ENCODE results near the gene ACAD8. TPM values are rescaled to one million over a fixed set of nuclear protein-coding genes. Genes with fewer than 3 reads are reported as not detected.

Gene ACAD8
- total RNA-seq, 1 experiment from 2014 or later, result 18.9 TPM

- H3K9me3 Mint-ChIP-seq (ENCODE audit: unreplicated experiment), result no peaks in the 10 kb centered on the region
- no TSS peak for BruUV-seq (replicated peaks)
- TF ChIP-seq CTCF (IDR thresholded peaks at IDR 0.05; ENCODE audit: unreplicated experiment), result no peak
- POLR2A ChIA-PET, result no interaction called here
- no peak overlapping the region for H3K27ac Mint-ChIP-seq (ENCODE audit: low read depth, unreplicated experiment)
- peaks cover 19% of the 10 kb centered on the region for H3K27me3 Mint-ChIP-seq (ENCODE audit: insufficient read depth, unreplicated experiment)
- no peak for DNase-seq (ENCODE audit: unreplicated experiment)
- H3K36me3 Mint-ChIP-seq (ENCODE audit: insufficient read depth, unreplicated experiment), result no peaks in the 10 kb centered on the region
- intact Hi-C loops (cut with micrococcal nuclease), result no loop called here
- CTCF ChIA-PET, result no interaction called here
- H3K4me3 Mint-ChIP-seq (ENCODE audit: unreplicated experiment), result no peak overlapping the region
- no peaks in the 10 kb centered on the region for H3K4me1 Mint-ChIP-seq (ENCODE audit: insufficient read depth, unreplicated experiment)
These were observed 37.3 kb downstream of the ACAD8 start for GRCh38 chr11:134290646-134291045.

- Mint-ChIP-seq H3K4me1 (ENCODE audit: insufficient read depth, unreplicated experiment) (no peaks in the 10 kb centered on the region), H3K36me3 (ENCODE audit: insufficient read depth, unreplicated experiment) (no peaks in the 10 kb centered on the region), H3K27ac (ENCODE audit: low read depth, unreplicated experiment) (no peak overlapping the region), H3K4me3 (ENCODE audit: unreplicated experiment) (no peak overlapping the region), H3K9me3 (ENCODE audit: unreplicated experiment) (no peaks in the 10 kb centered on the region), H3K27me3 (ENCODE audit: insufficient read depth, unreplicated experiment) (peaks cover 23% of the 10 kb centered on the region)
- DNase-seq (ENCODE audit: unreplicated experiment), result no peak
- TF ChIP-seq CTCF (IDR thresholded peaks at IDR 0.05; ENCODE audit: unreplicated experiment), result no peak
- intact Hi-C loops (cut with micrococcal nuclease), result no loop called here
- BruUV-seq (replicated peaks), result no TSS peak
- POLR2A ChIA-PET, result no interaction called here
- CTCF ChIA-PET, result interaction anchor here (0.6 kb wide), 1 partner anchor 24 kb away, joined by 3 read pairs; no protein-coding TSS in a partner anchor
These were observed 37.8 kb downstream of the ACAD8 start for GRCh38 chr11:134291196-134291595.

GRCh38 chr11:134292661-134293060 is 39.3 kb downstream of the ACAD8 start:
- Mint-ChIP-seq H3K27me3 (ENCODE audit: insufficient read depth, unreplicated experiment) (peaks cover 23% of the 10 kb centered on the region), H3K36me3 (ENCODE audit: insufficient read depth, unreplicated experiment) (no peaks in the 10 kb centered on the region), H3K4me3 (ENCODE audit: unreplicated experiment) (no peak overlapping the region), H3K4me1 (ENCODE audit: insufficient read depth, unreplicated experiment) (no peaks in the 10 kb centered on the region), H3K27ac (ENCODE audit: low read depth, unreplicated experiment) (no peak overlapping the region), H3K9me3 (ENCODE audit: unreplicated experiment) (no peaks in the 10 kb centered on the region)
- POLR2A ChIA-PET, result no interaction called here
- DNase-seq (ENCODE audit: unreplicated experiment), result no peak
- TF ChIP-seq CTCF (IDR thresholded peaks at IDR 0.05; ENCODE audit: unreplicated experiment), result no peak
- intact Hi-C loops (cut with micrococcal nuclease), result no loop called here
- CTCF ChIA-PET, result interaction anchor here (0.8 kb wide), 1 partner anchor 89 kb away, joined by 3 read pairs; no protein-coding TSS in a partner anchor
- no TSS peak for BruUV-seq (replicated peaks)

- no TSS peak for BruUV-seq (replicated peaks)
These were observed 40.0 kb downstream of the ACAD8 start for GRCh38 chr11:134293119-134294113.

More at GRCh38 chr11:134293119-134294113, 40.0 kb downstream of the ACAD8 start:
- no peak for TF ChIP-seq CTCF (IDR thresholded peaks at IDR 0.05; ENCODE audit: unreplicated experiment)
- ChIA-PET CTCF (interaction anchor here (0.8 kb wide), 1 partner anchor 90 kb away, joined by 3 read pairs; no protein-coding TSS in a partner anchor), POLR2A (no interaction called here)
- Mint-ChIP-seq H3K27ac (ENCODE audit: low read depth, unreplicated experiment) (no peak overlapping the region), H3K36me3 (ENCODE audit: insufficient read depth, unreplicated experiment) (no peaks in the 10 kb centered on the region), H3K27me3 (ENCODE audit: insufficient read depth, unreplicated experiment) (peaks cover 23% of the 10 kb centered on the region), H3K4me3 (ENCODE audit: unreplicated experiment) (no peak overlapping the region), H3K9me3 (ENCODE audit: unreplicated experiment) (no peaks in the 10 kb centered on the region), H3K4me1 (ENCODE audit: insufficient read depth, unreplicated experiment) (no peaks in the 10 kb centered on the region)
- intact Hi-C loops (cut with micrococcal nuclease), result no loop called here
- DNase-seq (ENCODE audit: unreplicated experiment), result no peak
